SK-N-SH (cell line): ENCODE results near the gene KCTD17.

Source experiments
- CHD2 ChIP-seq: fragments of 150-350 bp; IDR thresholded peaks from 2 replicates; pipeline ENCODE4 v1.6.1; 2018; ENCODE audit warnings: low read length; ENCODE audit not compliant: partially characterized antibody
- TF ChIP-seq, protein P1 (sequence below): fragments of 200-600 bp; sonication (generic); IDR thresholded peaks from 2 replicates; pipeline ENCODE4 v1.6.1; 2017; ENCODE audit warnings: antibody characterized with exemption, mild to moderate bottlenecking, moderate library complexity
- TF ChIP-seq, protein P2 (sequence below): IDR thresholded peaks from 2 replicates; pipeline ENCODE4 v1.4.0; 2012; ENCODE audit warnings: low read depth

DNA sequence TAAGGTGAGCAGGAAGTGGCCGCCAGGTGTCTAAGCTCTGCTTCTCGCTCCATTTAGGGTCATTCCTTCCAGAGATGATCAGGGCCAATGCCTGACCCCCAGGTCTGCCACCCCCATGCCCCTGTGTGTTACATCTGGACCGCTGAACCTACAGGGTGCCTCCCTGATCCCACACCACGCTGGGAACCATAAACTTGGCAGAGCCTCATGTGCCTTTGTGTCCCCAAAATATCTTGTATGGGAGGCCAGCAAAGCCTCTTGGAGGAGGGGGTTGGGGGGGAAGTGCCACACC lies 36.0 kb upstream of the KCTD17 start:
- TF ChIP-seq, protein P1, sequence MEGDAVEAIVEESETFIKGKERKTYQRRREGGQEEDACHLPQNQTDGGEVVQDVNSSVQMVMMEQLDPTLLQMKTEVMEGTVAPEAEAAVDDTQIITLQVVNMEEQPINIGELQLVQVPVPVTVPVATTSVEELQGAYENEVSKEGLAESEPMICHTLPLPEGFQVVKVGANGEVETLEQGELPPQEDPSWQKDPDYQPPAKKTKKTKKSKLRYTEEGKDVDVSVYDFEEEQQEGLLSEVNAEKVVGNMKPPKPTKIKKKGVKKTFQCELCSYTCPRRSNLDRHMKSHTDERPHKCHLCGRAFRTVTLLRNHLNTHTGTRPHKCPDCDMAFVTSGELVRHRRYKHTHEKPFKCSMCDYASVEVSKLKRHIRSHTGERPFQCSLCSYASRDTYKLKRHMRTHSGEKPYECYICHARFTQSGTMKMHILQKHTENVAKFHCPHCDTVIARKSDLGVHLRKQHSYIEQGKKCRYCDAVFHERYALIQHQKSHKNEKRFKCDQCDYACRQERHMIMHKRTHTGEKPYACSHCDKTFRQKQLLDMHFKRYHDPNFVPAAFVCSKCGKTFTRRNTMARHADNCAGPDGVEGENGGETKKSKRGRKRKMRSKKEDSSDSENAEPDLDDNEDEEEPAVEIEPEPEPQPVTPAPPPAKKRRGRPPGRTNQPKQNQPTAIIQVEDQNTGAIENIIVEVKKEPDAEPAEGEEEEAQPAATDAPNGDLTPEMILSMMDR = no peak
- no peak for TF ChIP-seq CHD2
- TF ChIP-seq, protein P2, sequence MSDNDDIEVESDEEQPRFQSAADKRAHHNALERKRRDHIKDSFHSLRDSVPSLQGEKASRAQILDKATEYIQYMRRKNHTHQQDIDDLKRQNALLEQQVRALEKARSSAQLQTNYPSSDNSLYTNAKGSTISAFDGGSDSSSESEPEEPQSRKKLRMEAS = no peak
